Measurements from ENCODE around the gene DCLK2. TPM values are rescaled to one million over a fixed set of nuclear protein-coding genes. Genes with fewer than 3 reads are reported as not detected.
A peak's percentile ranks its signal among the peaks of the same experiment; 100 is the strongest.

DCLK2 gene
- total RNA-seq, 1 donor from 2014 or later: 0.21 TPM

- no peak for DNase-seq (ENCODE audit: low spot score)
- Mint-ChIP-seq H3K4me1 (ENCODE audit: low read depth) (no peaks in the 10 kb centered on the region), H3K4me3 (ENCODE audit: low read depth) (no peak overlapping the region), H3K27me3 (ENCODE audit: low read depth) (no peaks in the 10 kb centered on the region), H3K36me3 (ENCODE audit: low read depth) (no peaks in the 10 kb centered on the region), H3K27ac (no peak overlapping the region), H3K9me3 (no peaks in the 10 kb centered on the region)
- intact Hi-C loops (cut with micrococcal nuclease): no loop called here
These were observed 181.8 kb downstream of the DCLK2 start for GRCh38 chr4:150259861-150260567.

- no peak overlapping the region for H3K4me3 Mint-ChIP-seq (ENCODE audit: low read depth)
- intact Hi-C loops (cut with micrococcal nuclease): no loop called here
- H3K9me3 Mint-ChIP-seq: no peaks in the 10 kb centered on the region
These were observed 183.3 kb downstream of the DCLK2 start for GRCh38 chr4:150261571-150261970.

DNA sequence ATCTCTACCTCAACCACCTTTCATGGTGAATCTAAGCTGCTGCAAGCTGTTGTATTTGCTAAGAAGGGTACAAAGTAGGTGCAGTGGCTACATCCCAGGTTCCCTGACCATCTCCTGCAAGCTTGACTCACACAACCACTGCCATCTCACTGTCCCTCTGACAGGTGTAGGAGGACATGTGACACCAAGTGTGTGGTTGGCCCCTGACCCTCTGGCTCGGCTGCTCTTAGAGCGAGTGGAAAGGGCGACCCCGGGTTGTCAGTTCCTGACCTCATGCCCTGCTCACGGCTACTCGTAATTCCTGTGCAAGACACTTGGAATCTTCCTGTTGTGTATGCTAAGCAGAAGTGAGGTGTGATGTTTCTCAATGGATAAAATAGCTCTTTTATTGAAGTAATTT lies 184.4 kb downstream of the DCLK2 start:
- Mint-ChIP-seq H3K27ac (no peak overlapping the region), H3K27me3 (ENCODE audit: low read depth) (no peaks in the 10 kb centered on the region), H3K9me3 (no peaks in the 10 kb centered on the region), H3K4me3 (ENCODE audit: low read depth) (no peak overlapping the region), H3K36me3 (ENCODE audit: low read depth) (no peaks in the 10 kb centered on the region), H3K4me1 (ENCODE audit: low read depth) (no peaks in the 10 kb centered on the region)
- no peak for DNase-seq (ENCODE audit: low spot score)
- intact Hi-C loops (cut with micrococcal nuclease): no loop called here

More at GRCh38 chr4:150261571-150261970, 183.3 kb downstream of the DCLK2 start:
- H3K27ac Mint-ChIP-seq: no peak overlapping the region
- H3K27me3 Mint-ChIP-seq (ENCODE audit: low read depth): no peaks in the 10 kb centered on the region
- H3K36me3 Mint-ChIP-seq (ENCODE audit: low read depth): no peaks in the 10 kb centered on the region
- H3K4me1 Mint-ChIP-seq (ENCODE audit: low read depth): no peaks in the 10 kb centered on the region
- DNase-seq (ENCODE audit: low spot score): no peak

GRCh38 chr4:150264595-150265161 lies 186.4 kb downstream of the DCLK2 start:
- Mint-ChIP-seq H3K4me3 (ENCODE audit: low read depth) (no peak overlapping the region), H3K9me3 (no peaks in the 10 kb centered on the region), H3K27ac (no peak overlapping the region), H3K36me3 (ENCODE audit: low read depth) (peaks cover 2% of the 10 kb centered on the region), H3K4me1 (ENCODE audit: low read depth) (no peaks in the 10 kb centered on the region), H3K27me3 (ENCODE audit: low read depth) (no peaks in the 10 kb centered on the region)
- DNase-seq (ENCODE audit: low spot score): no peak
- intact Hi-C loops (cut with micrococcal nuclease): no loop called here

DNA sequence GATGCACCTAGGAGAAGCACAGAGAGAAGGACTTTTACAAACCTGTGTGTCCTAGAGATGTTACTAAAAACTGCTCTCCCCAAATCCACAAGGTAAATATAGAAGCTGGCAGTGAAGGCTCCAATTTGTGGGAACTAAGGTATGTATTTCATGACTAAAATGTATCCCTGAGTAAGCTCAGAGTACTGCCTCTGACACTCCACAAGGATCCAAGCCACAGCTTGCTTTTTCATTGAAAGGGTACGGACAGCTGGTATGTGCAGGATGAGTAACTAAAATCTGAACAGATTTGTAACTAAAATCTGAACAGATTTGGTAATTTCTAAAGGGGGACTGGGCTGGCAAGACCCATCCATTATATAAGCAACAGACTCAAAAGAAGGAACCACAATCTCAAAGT lies 187.6 kb downstream of the DCLK2 start:
- Mint-ChIP-seq H3K36me3 (ENCODE audit: low read depth) (peaks cover 10% of the 10 kb centered on the region), H3K27ac (no peak overlapping the region), H3K9me3 (no peaks in the 10 kb centered on the region), H3K4me3 (ENCODE audit: low read depth) (no peak overlapping the region), H3K4me1 (ENCODE audit: low read depth) (no peaks in the 10 kb centered on the region), H3K27me3 (ENCODE audit: low read depth) (no peaks in the 10 kb centered on the region)
- intact Hi-C loops (cut with micrococcal nuclease): no loop called here
- DNase-seq (ENCODE audit: low spot score): no peak

GRCh38 chr4:150268444-150268843 lies 190.2 kb downstream of the DCLK2 start:
- Mint-ChIP-seq H3K27ac (no peak overlapping the region), H3K4me1 (ENCODE audit: low read depth) (no peaks in the 10 kb centered on the region), H3K36me3 (ENCODE audit: low read depth) (peaks cover 14% of the 10 kb centered on the region), H3K9me3 (no peaks in the 10 kb centered on the region), H3K27me3 (ENCODE audit: low read depth) (no peaks in the 10 kb centered on the region), H3K4me3 (ENCODE audit: low read depth) (no peak overlapping the region)
- no peak for DNase-seq (ENCODE audit: low spot score)
- intact Hi-C loops (cut with micrococcal nuclease): no loop called here

DNA sequence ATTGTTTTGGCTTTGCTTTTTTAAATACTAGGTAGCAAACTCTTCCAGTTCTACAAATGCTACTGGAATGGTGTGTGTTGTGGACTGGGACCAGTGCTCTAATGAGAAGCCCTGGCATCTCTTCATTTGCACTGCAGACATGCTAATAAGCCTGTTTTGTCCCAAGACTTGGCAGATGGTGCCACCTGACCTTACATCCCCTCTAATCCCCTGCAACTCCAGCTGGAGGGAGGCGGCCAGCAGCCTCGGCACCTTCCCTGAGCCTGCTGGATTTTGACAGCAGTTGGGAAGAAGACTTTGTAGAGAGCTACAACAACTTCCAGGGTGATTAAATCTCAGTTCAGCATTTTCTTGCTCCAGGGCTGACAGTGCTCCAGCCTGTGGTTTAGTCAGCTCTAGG lies 200.0 kb downstream of the DCLK2 start:
- H3K4me3 Mint-ChIP-seq (ENCODE audit: low read depth): no peak overlapping the region
- intact Hi-C loops (cut with micrococcal nuclease): no loop called here
- DNase-seq (ENCODE audit: low spot score): no peak
- H3K9me3 Mint-ChIP-seq: no peaks in the 10 kb centered on the region
- H3K27me3 Mint-ChIP-seq (ENCODE audit: low read depth): no peaks in the 10 kb centered on the region
- H3K4me1 Mint-ChIP-seq (ENCODE audit: low read depth): peaks cover 3% of the 10 kb centered on the region
- no peak overlapping the region for H3K27ac Mint-ChIP-seq
- peaks cover 40% of the 10 kb centered on the region for H3K36me3 Mint-ChIP-seq (ENCODE audit: low read depth)

- H3K9me3 Mint-ChIP-seq: no peaks in the 10 kb centered on the region
- H3K27me3 Mint-ChIP-seq (ENCODE audit: low read depth): no peaks in the 10 kb centered on the region
- intact Hi-C loops (cut with micrococcal nuclease): no loop called here
- no peak for DNase-seq (ENCODE audit: low spot score)
- H3K27ac Mint-ChIP-seq: no peak overlapping the region
- H3K4me3 Mint-ChIP-seq (ENCODE audit: low read depth): no peak overlapping the region
- H3K4me1 Mint-ChIP-seq (ENCODE audit: low read depth): peaks cover 8% of the 10 kb centered on the region
- peaks cover 26% of the 10 kb centered on the region for H3K36me3 Mint-ChIP-seq (ENCODE audit: low read depth)
These were observed 202.0 kb downstream of the DCLK2 start for GRCh38 chr4:150280081-150280895.

GRCh38 chr4:150280975-150281374 lies 202.7 kb downstream of the DCLK2 start:
- Mint-ChIP-seq H3K27me3 (ENCODE audit: low read depth) (no peaks in the 10 kb centered on the region), H3K4me1 (ENCODE audit: low read depth) (peaks cover 8% of the 10 kb centered on the region), H3K4me3 (ENCODE audit: low read depth) (no peak overlapping the region), H3K27ac (no peak overlapping the region), H3K36me3 (ENCODE audit: low read depth) (peaks cover 23% of the 10 kb centered on the region), H3K9me3 (no peaks in the 10 kb centered on the region)
- no peak for DNase-seq (ENCODE audit: low spot score)
- intact Hi-C loops (cut with micrococcal nuclease): no loop called here

DNA sequence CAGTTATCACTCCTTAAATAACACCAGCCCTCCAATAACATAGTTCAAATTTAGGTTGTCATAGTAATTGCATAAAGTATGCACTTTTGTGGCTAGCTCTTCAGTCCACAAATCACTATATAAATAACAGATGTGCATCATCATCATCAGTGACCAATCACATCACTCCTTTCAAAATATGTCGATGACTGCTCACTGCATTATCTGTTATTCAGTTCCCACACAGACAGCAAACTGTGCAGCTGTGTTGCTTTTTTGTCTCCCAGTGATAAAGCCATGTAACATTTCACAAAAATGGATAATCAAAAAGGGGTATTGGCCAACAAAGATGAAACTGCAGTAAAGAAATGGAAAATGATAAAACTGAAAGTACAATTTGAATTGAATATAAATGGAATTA lies 205.4 kb downstream of the DCLK2 start:
- Mint-ChIP-seq H3K9me3 (no peaks in the 10 kb centered on the region), H3K36me3 (ENCODE audit: low read depth) (peaks cover 8% of the 10 kb centered on the region), H3K4me3 (ENCODE audit: low read depth) (no peak overlapping the region), H3K27me3 (ENCODE audit: low read depth) (no peaks in the 10 kb centered on the region), H3K27ac (peak overlapping the region; percentile 15), H3K4me1 (ENCODE audit: low read depth) (peaks cover 8% of the 10 kb centered on the region)
- DNase-seq (ENCODE audit: low spot score): no peak
- intact Hi-C loops (cut with micrococcal nuclease): no loop called here

GRCh38 chr4:150286656-150287055 lies 208.4 kb downstream of the DCLK2 start:
- H3K27ac Mint-ChIP-seq: no peak overlapping the region
- intact Hi-C loops (cut with micrococcal nuclease): no loop called here
- DNase-seq (ENCODE audit: low spot score): no peak
- H3K9me3 Mint-ChIP-seq: no peaks in the 10 kb centered on the region
- H3K4me1 Mint-ChIP-seq (ENCODE audit: low read depth): peaks cover 5% of the 10 kb centered on the region
- H3K27me3 Mint-ChIP-seq (ENCODE audit: low read depth): no peaks in the 10 kb centered on the region
- H3K4me3 Mint-ChIP-seq (ENCODE audit: low read depth): no peak overlapping the region
- peaks cover 5% of the 10 kb centered on the region for H3K36me3 Mint-ChIP-seq (ENCODE audit: low read depth)

DNA sequence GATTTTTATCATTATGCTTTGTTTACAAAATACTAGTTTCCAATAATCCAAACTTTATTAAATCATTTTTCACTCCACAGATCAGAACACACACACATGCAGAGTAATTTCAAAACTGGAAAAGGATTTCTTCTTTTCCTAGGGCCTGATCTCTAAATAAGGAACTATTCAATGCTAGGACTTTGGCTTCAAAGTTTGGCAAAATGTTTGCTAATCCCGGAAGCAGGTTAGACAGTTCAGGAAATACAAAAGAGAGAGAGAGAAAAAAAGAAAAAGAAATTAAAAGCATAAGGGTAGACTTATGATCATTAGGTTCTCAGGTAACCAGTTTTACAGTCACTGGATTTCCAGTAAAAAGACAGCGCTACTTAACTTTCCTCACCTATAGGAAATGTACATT lies 211.0 kb downstream of the DCLK2 start:
- H3K36me3 Mint-ChIP-seq (ENCODE audit: low read depth): no peaks in the 10 kb centered on the region
- H3K9me3 Mint-ChIP-seq: no peaks in the 10 kb centered on the region
- no peak for DNase-seq (ENCODE audit: low spot score)
- no peak overlapping the region for H3K27ac Mint-ChIP-seq
- intact Hi-C loops (cut with micrococcal nuclease): no loop called here
- no peaks in the 10 kb centered on the region for H3K4me1 Mint-ChIP-seq (ENCODE audit: low read depth)
- H3K27me3 Mint-ChIP-seq (ENCODE audit: low read depth): no peaks in the 10 kb centered on the region
- H3K4me3 Mint-ChIP-seq (ENCODE audit: low read depth): no peak overlapping the region

DNA sequence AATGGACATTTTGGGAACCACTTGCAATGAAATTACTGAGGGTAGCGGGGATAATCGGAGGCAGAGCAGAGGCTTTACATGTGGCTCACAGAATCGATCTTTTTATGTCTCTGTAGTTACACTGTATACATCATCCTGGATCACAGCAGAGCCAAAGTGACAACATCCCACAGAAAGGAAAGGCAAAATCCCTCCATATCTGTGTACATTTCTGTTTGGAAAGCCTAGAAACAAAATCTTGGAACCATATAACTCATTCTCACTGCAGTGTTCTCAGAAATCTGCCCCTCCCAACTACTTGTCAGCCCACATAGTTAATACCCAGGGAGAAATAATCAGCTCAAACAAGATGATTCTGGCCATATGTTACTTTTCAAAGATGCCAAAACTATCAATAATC lies 211.6 kb downstream of the DCLK2 start:
- H3K9me3 Mint-ChIP-seq: no peaks in the 10 kb centered on the region
- no peak for DNase-seq (ENCODE audit: low spot score)
- no peak overlapping the region for H3K27ac Mint-ChIP-seq
- no peaks in the 10 kb centered on the region for H3K4me1 Mint-ChIP-seq (ENCODE audit: low read depth)
- H3K36me3 Mint-ChIP-seq (ENCODE audit: low read depth): no peaks in the 10 kb centered on the region
- H3K4me3 Mint-ChIP-seq (ENCODE audit: low read depth): no peak overlapping the region
- intact Hi-C loops (cut with micrococcal nuclease): no loop called here
- H3K27me3 Mint-ChIP-seq (ENCODE audit: low read depth): no peaks in the 10 kb centered on the region

Data from activated T-helper 2 cell treated with anti-CD3 and anti-CD28 coated beads, Interferon-gamma antibody, Interleukin-2, Interleukin-4, amounts not matched to agents 10 μg/mL and 5 μg/mL and 100 μg/mL, durations not matched to agents 14 hours and 24 hours and 36 hours (primary cell).